Measurements from ENCODE around the gene SUB1. TPM values are rescaled to one million over a fixed set of nuclear protein-coding genes. Genes with fewer than 3 reads are reported as not detected.
A peak's percentile ranks its signal among the peaks of the same experiment; 100 is the strongest.

SUB1 gene
- polyA plus RNA-seq, 1 of the 3 experiments (the other 2 are of a cell fraction), result 50.8 TPM

DNA sequence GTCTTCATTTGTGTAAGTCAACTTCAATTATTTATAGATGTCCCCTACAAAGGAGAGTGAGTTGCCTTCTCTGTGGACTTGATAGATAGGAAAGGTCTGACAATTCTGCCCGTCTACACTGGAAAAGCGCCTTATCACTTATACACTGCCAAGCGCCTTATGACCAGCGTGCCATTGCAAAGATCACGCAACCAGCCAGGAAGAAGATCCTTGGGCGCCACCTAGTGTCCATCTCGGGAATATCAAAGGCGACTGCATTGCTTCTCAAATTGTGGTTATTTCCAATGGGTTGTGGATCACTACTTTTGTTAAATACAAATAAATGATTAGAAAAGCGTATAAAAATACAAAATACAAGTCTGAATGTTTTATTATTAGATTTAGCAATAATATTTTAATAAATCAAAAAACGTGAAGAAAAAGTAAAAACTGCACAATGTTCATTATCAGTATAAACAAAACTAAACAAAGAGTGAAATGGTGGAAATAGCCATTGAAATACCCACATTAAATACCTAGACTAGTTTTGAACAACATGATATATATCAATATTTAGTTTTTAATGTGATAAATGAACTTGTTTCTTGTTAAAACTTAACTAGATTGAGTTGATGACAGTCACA is 27.8 kb downstream of the SUB1 start:
- H3K36me3 ChIP-seq (replicated peaks in 1 of 2; ENCODE audit: control insufficient read depth in 1 of 2, insufficient read depth in 2 of 2, low read length in 1 of 2), result peaks cover 0 to 15% of the 10 kb centered on the region in 2 experiments
- no peak overlapping the region for H2AFZ ChIP-seq (ENCODE audit: low read depth)
- H3F3A ChIP-seq (replicated peaks; ENCODE audit: insufficient read depth), result peaks cover 9% of the 10 kb centered on the region
- ChIA-PET CTCF (interaction anchor here (0.6 to 2.9 kb wide), 27 partner anchors 8 to 383 kb away, joined by 3 to 27 read pairs (median 3); partner anchors contain the start of gene SUB1), POLR2A (no interaction called here)
- TF ChIP-seq, protein P1, sequence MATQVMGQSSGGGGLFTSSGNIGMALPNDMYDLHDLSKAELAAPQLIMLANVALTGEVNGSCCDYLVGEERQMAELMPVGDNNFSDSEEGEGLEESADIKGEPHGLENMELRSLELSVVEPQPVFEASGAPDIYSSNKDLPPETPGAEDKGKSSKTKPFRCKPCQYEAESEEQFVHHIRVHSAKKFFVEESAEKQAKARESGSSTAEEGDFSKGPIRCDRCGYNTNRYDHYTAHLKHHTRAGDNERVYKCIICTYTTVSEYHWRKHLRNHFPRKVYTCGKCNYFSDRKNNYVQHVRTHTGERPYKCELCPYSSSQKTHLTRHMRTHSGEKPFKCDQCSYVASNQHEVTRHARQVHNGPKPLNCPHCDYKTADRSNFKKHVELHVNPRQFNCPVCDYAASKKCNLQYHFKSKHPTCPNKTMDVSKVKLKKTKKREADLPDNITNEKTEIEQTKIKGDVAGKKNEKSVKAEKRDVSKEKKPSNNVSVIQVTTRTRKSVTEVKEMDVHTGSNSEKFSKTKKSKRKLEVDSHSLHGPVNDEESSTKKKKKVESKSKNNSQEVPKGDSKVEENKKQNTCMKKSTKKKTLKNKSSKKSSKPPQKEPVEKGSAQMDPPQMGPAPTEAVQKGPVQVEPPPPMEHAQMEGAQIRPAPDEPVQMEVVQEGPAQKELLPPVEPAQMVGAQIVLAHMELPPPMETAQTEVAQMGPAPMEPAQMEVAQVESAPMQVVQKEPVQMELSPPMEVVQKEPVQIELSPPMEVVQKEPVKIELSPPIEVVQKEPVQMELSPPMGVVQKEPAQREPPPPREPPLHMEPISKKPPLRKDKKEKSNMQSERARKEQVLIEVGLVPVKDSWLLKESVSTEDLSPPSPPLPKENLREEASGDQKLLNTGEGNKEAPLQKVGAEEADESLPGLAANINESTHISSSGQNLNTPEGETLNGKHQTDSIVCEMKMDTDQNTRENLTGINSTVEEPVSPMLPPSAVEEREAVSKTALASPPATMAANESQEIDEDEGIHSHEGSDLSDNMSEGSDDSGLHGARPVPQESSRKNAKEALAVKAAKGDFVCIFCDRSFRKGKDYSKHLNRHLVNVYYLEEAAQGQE (IDR thresholded peaks at IDR 0.05; ENCODE audit: low read depth, low read length), result no peak
- TF ChIP-seq MXI1 (IDR thresholded peaks at IDR 0.05; ENCODE audit: low read depth, low read length), result peak; percentile 42; the same call in 1 of the 2 replicates
- no peak; the same call in 1 of the 2 replicates for TF ChIP-seq RFX5 (IDR thresholded peaks at IDR 0.05; ENCODE audit: low read length)
- TF ChIP-seq, protein P2, sequence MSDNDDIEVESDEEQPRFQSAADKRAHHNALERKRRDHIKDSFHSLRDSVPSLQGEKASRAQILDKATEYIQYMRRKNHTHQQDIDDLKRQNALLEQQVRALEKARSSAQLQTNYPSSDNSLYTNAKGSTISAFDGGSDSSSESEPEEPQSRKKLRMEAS (IDR thresholded peaks at IDR 0.05; ENCODE audit: low read depth), result 0 out of 2 replicates have a peak, but pooled peaks have one; percentile 45
- TF ChIP-seq ELF1 (IDR thresholded peaks at IDR 0.05), result no peak
- TF ChIP-seq RAD21 (IDR thresholded peaks at IDR 0.05; ENCODE audit: low read length), result peak; percentile 95
- TF ChIP-seq TEAD4 (IDR thresholded peaks at IDR 0.05; ENCODE audit: borderline replicate concordance, insufficient read depth), result no peak
- TF ChIP-seq SMC3 (IDR thresholded peaks at IDR 0.05; ENCODE audit: low read depth, low read length), result peak; percentile 77
- TF ChIP-seq, protein P3, sequence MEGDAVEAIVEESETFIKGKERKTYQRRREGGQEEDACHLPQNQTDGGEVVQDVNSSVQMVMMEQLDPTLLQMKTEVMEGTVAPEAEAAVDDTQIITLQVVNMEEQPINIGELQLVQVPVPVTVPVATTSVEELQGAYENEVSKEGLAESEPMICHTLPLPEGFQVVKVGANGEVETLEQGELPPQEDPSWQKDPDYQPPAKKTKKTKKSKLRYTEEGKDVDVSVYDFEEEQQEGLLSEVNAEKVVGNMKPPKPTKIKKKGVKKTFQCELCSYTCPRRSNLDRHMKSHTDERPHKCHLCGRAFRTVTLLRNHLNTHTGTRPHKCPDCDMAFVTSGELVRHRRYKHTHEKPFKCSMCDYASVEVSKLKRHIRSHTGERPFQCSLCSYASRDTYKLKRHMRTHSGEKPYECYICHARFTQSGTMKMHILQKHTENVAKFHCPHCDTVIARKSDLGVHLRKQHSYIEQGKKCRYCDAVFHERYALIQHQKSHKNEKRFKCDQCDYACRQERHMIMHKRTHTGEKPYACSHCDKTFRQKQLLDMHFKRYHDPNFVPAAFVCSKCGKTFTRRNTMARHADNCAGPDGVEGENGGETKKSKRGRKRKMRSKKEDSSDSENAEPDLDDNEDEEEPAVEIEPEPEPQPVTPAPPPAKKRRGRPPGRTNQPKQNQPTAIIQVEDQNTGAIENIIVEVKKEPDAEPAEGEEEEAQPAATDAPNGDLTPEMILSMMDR (IDR thresholded peaks at IDR 0.05), result peak; percentile 94
- TF ChIP-seq YY1 (IDR thresholded peaks at IDR 0.05; ENCODE audit: low read depth), result no peak
- H4K20me1 ChIP-seq (ENCODE audit: insufficient read depth), result no peaks in the 10 kb centered on the region
- H3K9ac ChIP-seq, result no peak overlapping the region
- no peaks in the 10 kb centered on the region for H3K9me2 ChIP-seq
- peak; percentile 75 for DNase-seq
- no peaks in the 10 kb centered on the region for H3K27me3 ChIP-seq (ENCODE audit: insufficient read depth)
- no peaks in the 10 kb centered on the region for H3K9me3 ChIP-seq
- 4% methylated on average over 10 of the region's 10 CpGs for WGBS (ENCODE audit: low lambda C conversion rate)
- peaks cover 0 to 3% of the 10 kb centered on the region in 2 experiments; a peak in 2 of 4 replicates for H3K4me1 ChIP-seq (ENCODE audit: control insufficient read depth in 1 of 2, insufficient read depth in 2 of 2, low read depth in 1 of 2, low read length in 1 of 2)
- no peaks in the 10 kb centered on the region for H3K79me2 ChIP-seq (ENCODE audit: insufficient read depth)
- H3K4me3 ChIP-seq (ENCODE audit: low read depth in 2 of 2, low read length in 1 of 2), result peak overlapping the region in 1 of 2 experiments; percentile 20; a peak in 1 of 4 replicates
- no peak overlapping the region for H3K4me2 ChIP-seq
- 0 out of 4 replicates have a peak overlapping the region, but pooled peaks of 1 of the 2 experiments have one; percentile 6 for H3K27ac ChIP-seq (ENCODE audit: low read depth in 2 of 2, low read length in 1 of 2)

DNA sequence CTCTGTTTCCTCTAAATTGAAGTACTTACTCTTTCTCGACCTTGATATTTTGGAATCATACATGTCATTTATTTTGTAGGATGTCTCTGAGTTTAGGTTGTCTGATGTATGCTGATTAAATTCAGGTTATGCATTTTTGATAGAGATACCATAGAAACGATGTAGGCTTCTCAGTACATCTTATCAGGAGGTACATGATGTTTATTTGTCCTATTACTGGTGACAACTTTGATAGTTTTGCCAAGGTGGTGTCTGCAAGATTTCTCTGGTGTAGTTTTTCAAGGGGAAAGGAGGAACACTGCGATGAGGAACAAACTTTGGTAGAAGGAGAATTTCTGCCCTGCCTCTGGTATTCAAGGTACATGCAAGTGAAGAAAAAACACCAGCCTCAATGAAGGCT is 29.9 kb downstream of the SUB1 start:
- H3F3A ChIP-seq (replicated peaks; ENCODE audit: insufficient read depth), result peaks cover 4% of the 10 kb centered on the region
- no peak overlapping the region for H2AFZ ChIP-seq (ENCODE audit: low read depth)
- ChIA-PET POLR2A (no interaction called here), CTCF (no interaction called here)
- no peaks in the 10 kb centered on the region for H3K9me2 ChIP-seq
- H3K27me3 ChIP-seq (ENCODE audit: insufficient read depth), result no peaks in the 10 kb centered on the region
- no peak overlapping the region for H3K4me3 ChIP-seq (ENCODE audit: low read depth in 2 of 2, low read length in 1 of 2)
- H3K9ac ChIP-seq, result no peak overlapping the region
- peaks cover 0 to 3% of the 10 kb centered on the region in 2 experiments; a peak in 2 of 4 replicates for H3K4me1 ChIP-seq (ENCODE audit: control insufficient read depth in 1 of 2, insufficient read depth in 2 of 2, low read depth in 1 of 2, low read length in 1 of 2)
- DNase-seq, result no peak
- no peak overlapping the region for H3K4me2 ChIP-seq
- H4K20me1 ChIP-seq (ENCODE audit: insufficient read depth), result no peaks in the 10 kb centered on the region
- no peaks in the 10 kb centered on the region for H3K9me3 ChIP-seq
- no peaks in the 10 kb centered on the region for H3K36me3 ChIP-seq (replicated peaks in 1 of 2; ENCODE audit: control insufficient read depth in 1 of 2, insufficient read depth in 2 of 2, low read length in 1 of 2)
- no peaks in the 10 kb centered on the region for H3K79me2 ChIP-seq (ENCODE audit: insufficient read depth)
- no peak overlapping the region for H3K27ac ChIP-seq (ENCODE audit: low read depth in 2 of 2, low read length in 1 of 2)
- 50% methylated on average over 3 of the region's 3 CpGs for WGBS (ENCODE audit: low lambda C conversion rate)
- TF ChIP-seq, protein P4, sequence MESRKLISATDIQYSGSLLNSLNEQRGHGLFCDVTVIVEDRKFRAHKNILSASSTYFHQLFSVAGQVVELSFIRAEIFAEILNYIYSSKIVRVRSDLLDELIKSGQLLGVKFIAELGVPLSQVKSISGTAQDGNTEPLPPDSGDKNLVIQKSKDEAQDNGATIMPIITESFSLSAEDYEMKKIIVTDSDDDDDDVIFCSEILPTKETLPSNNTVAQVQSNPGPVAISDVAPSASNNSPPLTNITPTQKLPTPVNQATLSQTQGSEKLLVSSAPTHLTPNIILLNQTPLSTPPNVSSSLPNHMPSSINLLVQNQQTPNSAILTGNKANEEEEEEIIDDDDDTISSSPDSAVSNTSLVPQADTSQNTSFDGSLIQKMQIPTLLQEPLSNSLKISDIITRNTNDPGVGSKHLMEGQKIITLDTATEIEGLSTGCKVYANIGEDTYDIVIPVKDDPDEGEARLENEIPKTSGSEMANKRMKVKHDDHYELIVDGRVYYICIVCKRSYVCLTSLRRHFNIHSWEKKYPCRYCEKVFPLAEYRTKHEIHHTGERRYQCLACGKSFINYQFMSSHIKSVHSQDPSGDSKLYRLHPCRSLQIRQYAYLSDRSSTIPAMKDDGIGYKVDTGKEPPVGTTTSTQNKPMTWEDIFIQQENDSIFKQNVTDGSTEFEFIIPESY (IDR thresholded peaks at IDR 0.05; ENCODE audit: borderline replicate concordance, low read depth), result no peak
- TF ChIP-seq MEF2A (IDR thresholded peaks at IDR 0.05; ENCODE audit: borderline replicate concordance, low read depth) (no peak), NFIC (IDR thresholded peaks at IDR 0.05; ENCODE audit: borderline replicate concordance) (no peak), POLR2AphosphoS5 (IDR thresholded peaks at IDR 0.05; ENCODE audit: low read depth, low read length) (no peak)
- TF ChIP-seq, protein P1 (IDR thresholded peaks at IDR 0.05; ENCODE audit: low read depth, low read length), result no peak
